ENCODE results near the gene NSL1.

DNA sequence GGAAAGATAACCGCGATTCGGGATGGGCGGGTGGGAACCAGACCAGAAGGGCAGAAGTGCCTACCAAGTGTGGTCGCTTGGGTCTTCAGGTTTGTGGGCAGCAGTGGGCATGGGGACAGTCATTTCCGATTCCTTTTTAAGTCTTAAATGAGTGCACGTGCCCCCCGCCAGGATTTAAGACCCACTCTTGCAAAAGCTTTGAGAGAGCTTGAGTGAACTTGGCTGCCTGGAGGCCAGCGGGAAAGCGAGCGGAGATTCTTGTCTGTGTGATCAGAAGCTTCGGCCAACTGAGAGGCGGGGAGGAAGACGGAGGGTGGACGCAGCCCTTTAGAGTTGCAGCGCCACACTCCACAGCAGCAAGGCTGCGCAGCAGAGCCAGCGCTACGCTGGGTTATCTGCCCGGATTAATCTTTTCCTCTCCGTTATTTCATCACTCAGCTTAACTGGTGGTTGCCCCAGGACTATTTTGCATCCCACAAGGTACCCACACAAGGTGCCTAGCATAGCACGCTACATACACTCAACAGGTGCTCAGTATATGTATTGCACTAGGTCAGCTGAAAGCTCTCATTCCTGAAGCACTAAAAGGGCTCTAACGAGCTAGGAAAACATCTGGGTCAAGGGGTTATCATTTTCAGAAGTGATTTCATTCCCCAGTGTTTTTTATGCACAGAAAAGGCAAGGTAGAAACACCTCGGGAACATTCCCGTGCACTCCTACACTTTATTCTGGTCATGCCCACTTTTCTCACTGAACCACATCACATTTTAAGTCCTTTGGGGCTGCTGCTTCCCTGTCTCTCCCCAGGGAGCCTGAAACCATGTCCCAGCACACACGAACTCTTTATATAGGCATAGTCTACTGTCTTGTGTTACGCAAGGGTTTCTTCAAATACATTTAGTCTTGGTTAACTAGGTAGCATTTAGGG, 90.4 kb downstream of the NSL1 start:
- no peak for TF ChIP-seq POLR2A (IDR thresholded peaks at IDR 0.05)
- TF ChIP-seq CTCF (IDR thresholded peaks at IDR 0.05) = no peak

Measured in testis (tissue), 2 donors.